Stimulated activated CD4-positive, alpha-beta T cell treated with anti-CD3 and anti-CD28 coated beads, TNF-alpha, amount 100 ng/mL, for 48 hours (primary cell): Measurements from ENCODE around the gene FSD2.
"Not testable (repeated sequence)": the region's sequence is repeated elsewhere in the genome, so short reads cannot be mapped to it uniquely, and the experiment has no call there.

Experiments used
- DNase-seq, 3 donors: peaks; one replicate each; pipeline ENCODE4 v3.0.0-alpha.2; 2020; ENCODE audit warnings: low read depth in 3 of 3

The FSD2 gene

DNA sequence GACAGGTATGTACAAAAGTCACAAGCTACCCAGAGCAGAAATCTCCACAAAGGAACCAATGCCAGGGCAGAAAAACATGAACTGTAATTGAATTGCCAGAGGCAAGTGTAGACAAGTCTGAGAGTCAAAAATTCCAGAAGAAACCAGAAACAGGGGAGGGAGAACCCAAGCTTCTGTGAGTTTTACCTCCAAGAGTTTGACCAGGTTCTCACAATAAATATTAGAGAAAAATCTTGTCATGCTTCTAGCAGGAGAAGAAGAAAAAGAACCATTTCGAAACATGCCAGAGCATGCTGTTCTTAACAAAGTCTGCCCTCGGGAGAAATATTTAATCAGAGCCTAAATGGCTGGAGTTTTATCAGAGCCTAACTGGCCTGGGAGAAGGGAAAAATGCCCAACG lies 63.7 kb downstream of the FSD2 start:
- no peak for DNase-seq

- no peak for DNase-seq
Observed at GRCh38 chr15:82739086-82739485, 66.8 kb downstream of the FSD2 start.

DNA sequence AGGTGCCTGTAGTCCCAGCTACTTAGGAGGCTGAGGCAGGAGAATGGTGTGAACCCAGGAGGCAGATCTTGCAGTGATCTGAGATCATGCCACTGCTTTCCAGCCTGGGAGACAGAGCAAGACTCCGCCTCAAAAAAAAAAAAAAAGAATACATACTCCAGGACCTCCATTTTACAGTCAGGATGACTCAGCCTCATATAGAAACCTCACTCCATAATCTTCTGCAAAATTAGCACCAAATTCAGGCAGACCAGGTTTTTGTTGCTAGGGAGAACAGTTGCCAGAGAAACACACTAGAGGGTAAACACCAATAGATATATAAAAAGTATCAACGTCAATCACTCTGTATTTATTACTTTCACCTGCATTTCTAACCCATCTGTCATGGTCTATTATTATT lies 67.9 kb downstream of the FSD2 start:
- no peak for DNase-seq

GRCh38 chr15:82731527-82731926 lies 74.3 kb downstream of the FSD2 start:
- no peak for DNase-seq

DNA sequence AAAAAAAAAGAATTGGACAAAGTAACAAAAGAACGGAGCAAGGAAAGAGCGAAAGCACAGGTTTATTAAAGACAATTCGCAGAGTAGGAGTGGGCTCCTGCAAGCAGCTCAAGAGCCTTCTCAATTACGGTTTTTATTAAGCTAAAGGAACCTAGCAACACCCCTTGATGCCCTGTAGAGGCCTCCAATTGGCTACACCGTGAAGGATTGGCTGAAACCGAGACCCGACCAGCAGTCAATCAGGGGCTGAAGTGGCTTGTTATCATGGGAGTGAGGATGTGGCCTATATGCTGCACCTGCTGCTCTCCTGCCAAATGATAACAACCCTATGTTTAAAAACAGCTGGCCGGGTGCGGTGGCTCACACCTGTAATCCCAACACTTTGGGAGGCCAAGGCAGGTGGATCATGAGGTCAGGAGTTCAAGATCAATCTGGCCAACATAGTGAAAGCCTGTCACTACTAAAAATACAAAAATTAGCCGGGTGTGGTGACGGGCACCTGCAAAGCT lies 75.8 kb downstream of the FSD2 start:
- DNase-seq = no peak

DNA sequence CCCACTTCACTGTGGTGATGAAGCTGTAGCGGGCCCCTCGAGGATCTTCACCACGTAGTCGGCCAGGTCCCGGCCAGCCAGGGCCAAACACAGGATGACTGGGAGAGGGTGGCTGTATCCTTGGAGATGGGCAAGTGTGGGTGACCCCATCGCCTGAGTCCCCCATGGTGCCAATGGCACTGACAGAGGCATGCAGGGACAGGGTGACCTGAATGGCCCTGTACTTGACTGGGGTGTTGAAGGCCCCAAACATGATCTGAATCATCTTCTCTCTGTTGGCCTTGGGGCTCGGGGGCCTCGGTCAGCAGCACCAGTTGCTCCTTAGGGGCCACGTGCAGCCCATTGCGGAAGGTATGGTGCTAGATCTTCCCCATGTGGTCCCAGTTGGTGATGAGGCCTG lies 79.1 kb downstream of the FSD2 start:
- no peak for DNase-seq

DNA sequence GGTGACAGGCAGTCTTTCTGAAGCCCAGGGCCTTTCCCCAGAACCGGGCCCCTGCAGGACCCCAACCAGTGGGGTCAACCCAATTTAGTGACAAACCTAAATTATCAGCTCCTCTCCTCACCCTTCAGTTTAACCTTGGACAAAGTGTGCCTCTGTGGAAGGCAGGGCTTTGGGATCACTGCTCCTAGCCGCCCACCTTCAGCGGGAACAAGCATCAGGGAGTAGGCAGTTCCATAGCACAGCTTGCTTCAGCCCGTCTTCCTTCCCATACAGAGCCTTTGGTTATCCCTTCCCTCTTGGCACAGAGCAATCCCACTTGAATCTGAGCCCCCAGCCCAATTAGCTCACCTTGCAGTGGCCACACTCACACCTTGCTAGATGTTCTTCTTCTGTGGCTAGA lies 90.9 kb downstream of the FSD2 start:
- no peak for DNase-seq

GRCh38 chr15:82714016-82714415 lies 91.9 kb downstream of the FSD2 start:
- DNase-seq = no peak

DNA sequence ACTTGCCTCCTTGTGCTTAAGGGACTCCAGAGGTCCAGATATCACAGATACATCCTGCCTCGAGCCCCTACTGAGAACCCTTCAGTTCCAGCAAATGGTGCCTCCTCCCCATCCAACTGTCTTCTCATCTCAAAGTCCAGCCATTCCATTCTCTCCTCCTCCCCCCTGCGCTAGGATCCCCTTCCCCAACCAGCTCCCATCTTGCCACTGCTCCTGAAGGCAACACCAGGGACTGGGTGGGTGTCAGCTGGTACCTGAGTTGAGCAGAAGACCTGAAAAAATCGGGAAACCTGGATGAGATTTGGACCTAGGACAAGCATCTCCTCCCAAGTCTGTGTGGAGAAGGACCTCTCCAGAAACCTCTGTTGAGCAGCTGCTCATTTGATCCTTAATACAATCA lies 93.8 kb downstream of the FSD2 start:
- DNase-seq = no peak

- DNase-seq = no peak
Observed at GRCh38 chr15:82710926-82711490, 94.9 kb downstream of the FSD2 start.

GRCh38 chr15:82710208-82710555 lies 95.7 kb downstream of the FSD2 start:
- DNase-seq = no peak

DNA sequence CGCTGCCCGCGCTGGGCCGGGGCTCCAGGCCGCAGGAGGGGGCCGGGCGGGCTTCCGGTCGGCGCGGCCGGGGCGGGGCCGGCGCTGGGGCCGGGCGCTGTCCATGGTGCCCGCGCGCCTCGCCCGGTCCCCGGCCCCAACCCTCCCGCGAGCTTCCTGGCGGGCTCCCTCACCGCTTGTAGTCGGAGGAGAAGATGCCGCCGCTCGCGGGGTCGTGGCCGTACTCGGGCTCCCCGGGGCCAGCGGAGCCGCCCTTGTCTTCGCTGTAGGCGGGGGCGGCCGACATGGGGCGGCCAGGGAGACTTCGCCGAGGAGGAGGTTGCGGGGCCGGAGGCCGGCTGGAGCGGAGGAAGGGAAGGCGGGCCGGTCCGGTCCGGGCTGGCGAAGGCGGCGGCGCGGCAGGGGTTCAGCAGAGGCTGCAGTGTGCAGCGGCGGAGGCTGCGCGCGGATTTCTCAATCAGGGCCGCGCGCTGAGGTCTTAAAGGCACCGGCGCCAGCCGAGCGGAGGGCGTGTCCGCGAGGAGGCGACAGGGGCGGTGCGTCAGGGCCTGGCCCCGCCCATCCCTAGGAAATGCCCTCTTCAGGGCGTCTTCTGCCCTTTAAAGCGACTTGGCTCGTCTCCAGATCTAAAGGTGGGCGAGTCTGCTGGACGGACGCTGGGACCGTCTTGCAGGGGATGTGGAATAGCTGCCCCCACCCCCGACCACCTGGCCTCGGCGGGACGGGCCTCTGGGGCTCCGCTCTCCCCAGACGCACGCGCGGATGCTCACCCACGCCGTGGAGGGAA lies 96.3 kb downstream of the FSD2 start, which contains the start of gene AP3B2:
Gene AP3B2 (minus strand): TSS at position 455 of the 787 bp plus-strand sequence. CDS start 169 bp downstream, at position 286.
- peak; percentile 49 to 58 (median 52) for DNase-seq

DNA sequence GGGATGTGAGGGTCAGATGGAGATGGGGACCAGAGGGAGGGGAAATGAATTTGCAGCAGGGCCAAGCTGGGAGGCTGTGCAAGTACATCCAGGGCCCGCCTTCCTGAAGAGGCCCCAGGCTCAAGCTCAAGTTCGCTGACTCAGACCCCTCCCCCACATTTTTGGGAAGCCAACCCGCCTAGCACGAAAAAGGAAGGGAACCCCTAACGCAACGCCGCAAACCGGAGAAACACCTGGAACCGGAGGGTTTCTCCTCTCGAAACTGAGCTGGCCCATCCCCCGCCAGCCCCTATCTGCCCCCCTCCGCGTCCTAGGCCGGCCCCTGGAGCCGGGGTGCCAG lies 96.8 kb downstream of the FSD2 start:
- no peak for DNase-seq

- not testable (repeated sequence) for DNase-seq
Observed at GRCh38 chr15:82705856-82706255, 100.0 kb downstream of the FSD2 start.
